ENCODE measurements around the gene GNB2.
"Not testable (repeated sequence)": the region's sequence is repeated elsewhere in the genome, so short reads cannot be mapped to it uniquely, and the experiment has no call there.

The GNB2 gene

GRCh38 chr7:100665168-100665726, 8.3 kb upstream of the GNB2 start:
- DNase-seq = no peak

- no peak for DNase-seq
These were observed 6.0 kb upstream of the GNB2 start for GRCh38 chr7:100667331-100668068.

DNA sequence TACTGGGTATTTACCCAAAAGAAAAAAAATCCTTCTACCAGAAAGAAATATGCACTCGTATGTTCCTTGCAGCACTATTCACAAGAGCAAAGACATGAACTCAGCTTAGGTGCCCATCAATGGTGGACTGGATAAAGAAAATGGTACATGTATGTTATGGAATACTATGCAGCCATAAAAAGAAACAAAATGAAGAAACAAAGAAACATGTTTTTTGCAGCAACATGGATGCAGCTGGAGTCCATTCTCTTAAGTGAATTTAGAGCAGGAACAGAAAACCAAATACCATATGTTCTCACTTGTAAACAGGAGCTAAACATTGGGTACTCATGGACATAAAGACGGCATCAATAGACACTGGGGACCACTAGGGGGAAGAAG, 5.5 kb upstream of the GNB2 start:
- no peak for DNase-seq

DNA sequence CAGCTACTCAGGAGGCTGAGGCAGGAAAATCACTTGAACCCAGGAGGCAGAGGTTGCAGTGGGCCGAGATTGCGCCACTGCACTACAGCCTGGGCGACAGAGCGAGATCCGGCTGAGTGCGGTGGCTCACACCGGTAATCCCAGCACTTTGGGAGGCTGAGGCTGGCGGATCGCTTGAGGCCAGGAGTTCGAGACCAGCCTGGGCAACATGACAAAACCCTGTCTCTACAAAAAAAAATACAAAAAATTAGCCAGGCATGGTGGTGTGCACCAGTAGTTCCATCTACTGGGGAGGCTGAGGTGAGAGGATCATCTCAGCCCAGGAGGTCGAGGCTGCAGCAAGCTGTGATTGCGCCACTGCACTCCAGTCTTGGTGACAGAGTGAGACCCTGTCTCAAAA, 4.4 kb upstream of the GNB2 start:
- DNase-seq = not testable (repeated sequence)

- no peak for DNase-seq
These were observed 3.5 kb upstream of the GNB2 start for GRCh38 chr7:100670074-100670473.

DNA sequence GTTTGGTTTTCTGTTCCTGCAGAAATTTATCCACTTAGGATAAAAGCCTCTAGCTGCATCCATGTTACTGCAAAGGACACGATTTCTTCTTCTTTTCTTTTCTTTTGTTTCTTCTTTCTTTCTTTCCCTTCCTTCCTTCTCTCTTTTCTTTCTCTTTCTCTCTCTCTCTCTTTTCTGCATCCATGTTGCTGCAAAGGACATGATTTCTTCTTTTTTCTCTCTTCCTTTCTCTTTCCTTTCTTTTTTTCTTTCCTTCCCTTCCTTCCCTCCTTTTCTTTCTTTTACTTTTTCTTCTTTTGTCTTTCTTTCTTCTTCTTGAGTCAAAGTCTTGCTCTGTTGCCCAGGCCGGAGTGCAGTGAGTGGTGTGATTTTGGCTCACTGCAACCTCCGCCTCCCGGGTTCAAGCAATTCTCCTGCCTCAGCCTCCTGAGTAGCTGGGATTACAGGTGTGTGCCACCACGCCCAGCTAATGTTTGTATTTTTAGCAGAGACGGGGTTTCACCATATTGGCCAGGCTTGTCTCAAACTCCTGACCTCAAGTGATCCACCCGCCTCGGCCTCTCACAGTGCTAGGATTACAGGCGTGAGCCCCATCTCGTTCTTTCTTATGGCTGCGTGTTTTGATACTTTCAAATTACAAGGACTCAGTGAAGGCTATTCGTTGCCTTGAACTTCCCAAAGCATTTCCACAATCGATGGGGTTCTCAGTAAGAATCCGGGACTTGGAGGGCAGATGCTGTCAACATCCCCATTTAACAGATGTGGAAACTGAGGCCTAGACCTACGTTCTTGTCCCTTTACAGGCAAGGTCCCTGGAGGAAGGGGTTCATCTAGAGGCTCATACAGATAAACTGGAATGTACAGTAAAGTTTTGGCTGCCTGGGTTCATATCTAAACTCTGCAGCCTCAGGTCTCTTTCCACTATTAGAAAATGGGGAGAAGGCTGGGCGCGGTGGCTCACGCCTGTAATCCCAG, 1.9 kb upstream of the GNB2 start:
- DNase-seq = no peak

DNA sequence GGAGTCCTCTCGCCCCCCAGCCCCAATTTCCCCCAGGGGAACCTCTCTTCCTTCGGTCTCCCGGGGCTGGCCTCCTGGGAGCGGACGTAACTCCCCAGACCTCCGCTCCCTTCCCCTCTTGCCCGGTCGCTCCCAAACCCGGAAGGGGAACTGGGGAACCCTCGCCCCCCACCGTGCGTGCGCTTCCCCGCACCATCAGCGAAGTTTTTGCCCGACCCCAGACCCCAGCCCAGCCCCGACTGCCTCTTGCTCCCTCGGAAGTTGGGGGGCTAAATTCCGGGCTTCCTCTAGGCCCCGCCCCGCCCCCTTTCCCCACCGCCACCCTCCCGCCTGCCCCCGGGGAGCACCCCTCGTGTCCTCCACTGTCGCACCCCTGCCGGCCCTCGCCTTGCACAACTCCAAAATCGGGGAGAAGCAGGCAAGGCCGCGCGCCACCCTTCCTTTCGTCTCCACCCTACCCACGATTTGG, 436 bp downstream of the GNB2 start:
- DNase-seq = peak; percentile 51

- DNase-seq = no peak
These were observed 1.0 kb downstream of the GNB2 start for GRCh38 chr7:100674411-100675104.

GRCh38 chr7:100675105-100675451, 1.5 kb downstream of the GNB2 start:
- DNase-seq = no peak

GRCh38 chr7:100675581-100676350, 2.2 kb downstream of the GNB2 start:
- peak; percentile 79 for DNase-seq

DNA sequence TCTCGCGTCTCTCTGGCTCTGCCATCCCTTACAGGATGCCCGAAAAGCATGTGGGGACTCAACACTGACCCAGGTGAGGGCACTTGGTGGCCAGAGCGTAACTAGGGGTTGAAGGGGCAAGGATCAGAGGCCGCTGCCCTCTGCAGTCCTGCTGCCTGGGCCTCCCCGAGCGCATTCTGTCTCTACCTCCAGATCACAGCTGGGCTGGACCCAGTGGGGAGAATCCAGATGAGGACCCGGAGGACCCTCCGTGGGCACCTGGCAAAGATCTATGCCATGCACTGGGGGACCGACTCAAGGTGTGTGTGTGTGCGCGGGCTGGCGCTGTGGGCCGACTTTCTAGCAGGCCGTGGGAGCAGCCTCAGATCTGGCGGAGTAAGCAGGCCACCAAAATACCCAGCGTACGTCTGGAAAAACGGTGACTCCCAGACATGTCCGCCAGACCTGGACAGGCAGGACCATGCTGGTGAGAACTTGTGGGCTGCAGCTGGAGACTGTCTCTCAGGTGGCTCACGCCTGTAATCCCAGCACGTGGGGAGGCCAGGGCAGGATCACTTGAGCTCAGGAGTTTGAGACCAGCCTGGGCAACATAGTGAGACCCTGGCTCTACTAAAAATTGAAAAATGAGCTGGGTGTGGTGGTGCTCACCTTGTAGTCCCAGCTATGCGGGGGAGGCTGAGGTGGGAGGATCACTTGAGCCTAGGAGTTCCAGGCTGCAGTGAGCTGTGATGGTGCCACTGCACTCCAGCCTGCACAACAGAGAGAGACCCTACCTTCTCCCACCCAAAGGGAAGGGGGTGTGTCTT, 3.2 kb downstream of the GNB2 start:
- DNase-seq = no peak

DNA sequence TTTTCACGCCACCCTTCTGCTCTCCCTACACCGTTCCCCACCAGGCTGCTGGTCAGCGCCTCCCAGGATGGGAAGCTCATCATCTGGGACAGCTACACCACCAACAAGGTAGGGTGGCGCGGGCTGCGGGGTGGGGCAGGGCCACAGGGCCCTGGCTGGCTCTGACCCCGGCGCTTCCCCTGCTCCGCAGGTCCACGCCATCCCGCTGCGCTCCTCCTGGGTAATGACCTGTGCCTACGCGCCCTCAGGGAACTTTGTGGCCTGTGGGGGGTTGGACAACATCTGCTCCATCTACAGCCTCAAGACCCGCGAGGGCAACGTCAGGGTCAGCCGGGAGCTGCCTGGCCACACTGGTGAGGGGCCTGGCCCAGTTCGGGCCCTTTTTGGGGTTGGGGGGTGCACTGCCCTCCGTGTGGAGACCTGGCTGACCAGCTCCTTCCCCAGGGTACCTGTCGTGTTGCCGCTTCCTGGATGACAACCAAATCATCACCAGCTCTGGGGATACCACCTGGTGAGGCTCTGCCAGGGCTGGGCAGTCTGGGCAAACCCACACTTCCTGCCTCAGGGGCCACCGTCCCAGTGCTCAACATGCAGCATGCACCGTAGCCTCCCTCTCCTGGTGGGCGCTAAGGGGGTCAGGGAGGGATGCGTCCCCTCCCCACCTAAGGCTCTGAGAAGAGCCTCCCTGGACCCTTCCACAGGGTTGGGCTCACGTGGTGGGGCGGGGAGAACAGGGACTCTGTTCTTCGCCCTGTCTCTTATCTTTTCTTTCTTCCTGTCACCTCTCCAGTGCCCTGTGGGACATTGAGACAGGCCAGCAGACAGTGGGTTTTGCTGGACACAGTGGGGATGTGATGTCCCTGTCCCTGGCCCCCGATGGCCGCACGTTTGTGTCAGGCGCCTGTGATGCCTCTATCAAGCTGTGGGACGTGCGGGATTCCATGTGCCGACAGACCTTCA, 4.0 kb downstream of the GNB2 start:
- DNase-seq = no peak

- DNase-seq = no peak
These were observed 4.9 kb downstream of the GNB2 start for GRCh38 chr7:100678291-100678984.

DNA sequence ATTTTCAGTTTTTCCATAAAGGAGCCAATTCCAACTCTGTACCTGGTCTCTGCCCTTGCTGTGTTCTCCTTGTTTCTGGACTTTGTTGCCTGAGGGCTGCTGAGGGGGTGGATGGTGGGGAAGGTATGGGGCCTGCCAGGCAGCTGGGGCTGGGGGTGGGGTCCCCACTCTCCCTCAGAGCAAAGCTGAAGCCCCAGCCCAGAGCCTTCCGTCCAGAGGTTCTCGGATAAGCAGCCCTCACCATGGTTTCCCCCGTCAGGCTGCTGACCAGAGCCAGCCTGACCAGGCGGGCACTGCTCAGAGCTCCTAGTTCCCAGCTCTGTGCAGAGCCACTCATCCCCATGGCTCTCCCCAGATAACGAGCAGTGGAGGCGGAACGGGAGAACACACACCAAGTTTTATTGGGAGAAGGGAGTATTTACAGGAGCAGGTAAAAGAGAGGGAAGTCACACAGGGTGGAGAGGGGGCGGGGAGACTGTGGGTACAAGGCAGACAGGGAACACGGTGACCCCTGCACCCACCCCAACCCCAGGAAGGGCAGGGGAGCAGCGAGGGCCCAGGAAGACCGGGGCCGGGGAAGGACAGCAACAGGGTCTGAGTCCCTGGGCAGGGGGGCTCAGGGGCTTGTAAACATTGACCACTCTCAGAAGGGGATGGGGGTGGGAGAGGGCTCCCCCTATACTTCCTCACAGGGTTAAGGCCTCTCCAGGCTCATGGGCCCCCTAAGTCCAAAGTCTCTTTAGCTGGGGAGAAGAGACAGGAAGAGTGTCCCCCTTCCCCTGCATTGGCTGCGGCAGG, 5.8 kb downstream of the GNB2 start:
- DNase-seq = no peak

- no peak for DNase-seq
These were observed 6.5 kb downstream of the GNB2 start for GRCh38 chr7:100679927-100680575.

DNA sequence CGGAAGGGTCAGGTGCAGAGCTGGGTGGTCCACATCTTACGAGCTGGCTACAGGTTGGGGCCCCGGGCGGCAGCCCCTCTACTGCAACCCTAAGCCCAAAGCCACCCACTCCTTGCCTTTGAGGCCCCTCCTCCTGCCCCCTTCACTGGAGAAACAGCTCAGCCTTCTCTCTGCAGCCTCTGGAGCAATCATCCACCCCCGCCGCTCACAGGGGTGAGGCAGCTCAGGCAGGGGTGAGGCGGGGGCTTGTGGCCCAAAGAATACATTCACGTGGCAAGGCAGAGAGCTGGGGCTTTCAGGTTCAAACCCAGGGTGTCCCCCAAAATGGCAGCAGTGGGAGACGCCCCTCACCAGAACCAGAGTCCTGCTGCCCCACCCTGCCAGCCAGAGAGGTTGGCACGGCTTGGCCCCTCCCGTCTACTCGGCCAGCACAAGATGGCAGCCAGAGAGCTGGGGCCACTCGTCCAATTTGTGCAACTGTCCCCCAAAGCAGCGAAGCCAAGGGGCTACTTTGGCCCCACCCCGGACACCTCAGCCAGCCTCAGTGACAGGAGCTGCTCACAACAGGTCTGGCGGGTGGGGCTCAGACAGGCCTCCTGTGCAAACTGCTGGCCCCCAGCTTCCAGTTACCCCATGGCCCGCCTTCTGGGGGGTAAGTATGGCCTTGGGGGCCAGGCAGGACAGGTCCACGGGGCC, 7.2 kb downstream of the GNB2 start:
- no peak for DNase-seq

GRCh38 chr7:100681491-100682227, 8.1 kb downstream of the GNB2 start:
- no peak for DNase-seq

All from activated CD4-positive, alpha-beta T cell treated with anti-CD3 and anti-CD28 coated beads for 48 hours (primary cell).